OCI-LY3 (cell line): ENCODE results near the gene SH3TC2.

Source experiments
- H2AFZ ChIP-seq: fragments of 200-600, 300-600 bp; shearing (Covaris generic); 2 replicates; pipeline ENCODE4 v1.6.0; 2014; ENCODE audit warnings: antibody characterized with exemption, low read depth, low read length
- H3K27ac ChIP-seq: fragments of 200-600, 300-600 bp; sonication (generic); 2 replicates; pipeline ENCODE4 v1.5.1; 2014; ENCODE audit warnings: mild to moderate bottlenecking, low read length, moderate library complexity, mixed read lengths
- H3K27me3 ChIP-seq: fragments of 200-600, 300-600 bp; sonication (generic); 2 replicates; pipeline ENCODE4 v1.6.1; 2014; ENCODE audit warnings: low read depth, low read length, mixed read lengths
- H3K36me3 ChIP-seq: fragments of 200-600, 300-600 bp; sonication (generic); replicated peaks from 2 replicates; pipeline ENCODE3; 2014; ENCODE audit warnings: low read depth, low read length, mixed read lengths
- H3K4me1 ChIP-seq: fragments of 300-600, 200-600 bp; sonication (generic); 2 replicates; pipeline ENCODE4 v1.6.1; 2014; ENCODE audit warnings: low read length, mixed read lengths
- H3K4me2 ChIP-seq: fragments of 200-600, 300-600 bp; sonication (generic); 2 replicates; pipeline ENCODE4 v1.6.1; 2014; ENCODE audit warnings: low read length, mixed read lengths
- H3K4me3 ChIP-seq: fragments of 300-600, 200-600 bp; sonication (generic); 2 replicates; pipeline ENCODE4 v1.5.1; 2014; ENCODE audit warnings: antibody characterized with exemption, mild to moderate bottlenecking, low read length, moderate library complexity
- H3K79me2 ChIP-seq: fragments of 300-600, 200-600 bp; shearing (Covaris generic); 2 replicates; pipeline ENCODE4 v1.6.1; 2014; ENCODE audit warnings: mild to moderate bottlenecking, low read length, mixed read lengths
- H3K9ac ChIP-seq: fragments of 300-600, 200-600 bp; shearing (Covaris generic); 2 replicates; pipeline ENCODE4 v1.6.0; 2014; ENCODE audit warnings: mild to moderate bottlenecking, low read length, moderate library complexity
- H3K9me3 ChIP-seq: fragments of 200-600, 300-600 bp; shearing (Covaris generic); 2 replicates; pipeline ENCODE4 v1.6.1; 2014; ENCODE audit warnings: low read length, mixed read lengths; ENCODE audit not compliant: insufficient read depth
- H4K20me1 ChIP-seq: fragments of 200-600, 300-600 bp; sonication (generic); 2 replicates; pipeline ENCODE4 v1.6.1; 2016; ENCODE audit warnings: low read length, mixed read lengths; ENCODE audit not compliant: insufficient read depth
- EZH2phosphoT487 ChIP-seq: fragments of 200-600 bp; shearing (Covaris generic); IDR thresholded peaks from 2 replicates; pipeline ENCODE4 v1.6.1; 2018; ENCODE audit warnings: antibody characterized with exemption, mixed run types, low read depth
- TF ChIP-seq, protein P1 (sequence below): fragments of 200-600, 300-600 bp; sonication (generic); IDR thresholded peaks from 2 replicates; pipeline ENCODE4 v1.5.1; 2014; ENCODE audit warnings: antibody characterized with exemption, low read length, low read depth

Gene SH3TC2

DNA sequence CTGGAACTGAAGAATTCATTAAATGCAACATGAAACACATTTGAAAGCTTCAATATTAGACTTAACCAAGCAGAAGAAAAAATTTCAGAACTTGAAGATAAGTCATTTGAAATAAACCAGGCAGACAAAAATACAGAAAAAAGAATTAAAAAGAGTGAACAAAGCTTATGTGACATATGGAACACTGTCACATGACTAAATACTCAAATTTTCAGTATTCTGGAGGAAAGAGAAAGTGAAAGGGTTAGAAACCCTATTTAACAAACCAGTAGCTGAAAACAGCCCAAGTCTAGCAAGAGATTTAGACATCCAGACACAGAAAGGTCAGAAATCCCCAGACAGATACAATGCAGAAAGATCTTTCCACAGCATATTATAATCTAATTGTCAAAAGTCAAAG is 37.1 kb upstream of the SH3TC2 start:
- Histone ChIP-seq H4K20me1 (no peaks in the 10 kb centered on the region), H3K4me3 (no peak overlapping the region), H3K4me2 (no peak overlapping the region), H3K27ac (no peak overlapping the region), H2AFZ (no peak overlapping the region), H3K9me3 (no peaks in the 10 kb centered on the region), H3K36me3 (no peaks in the 10 kb centered on the region), H3K79me2 (no peaks in the 10 kb centered on the region), H3K27me3 (no peaks in the 10 kb centered on the region), H3K9ac (no peak overlapping the region), H3K4me1 (no peaks in the 10 kb centered on the region)
- TF ChIP-seq, protein P1, sequence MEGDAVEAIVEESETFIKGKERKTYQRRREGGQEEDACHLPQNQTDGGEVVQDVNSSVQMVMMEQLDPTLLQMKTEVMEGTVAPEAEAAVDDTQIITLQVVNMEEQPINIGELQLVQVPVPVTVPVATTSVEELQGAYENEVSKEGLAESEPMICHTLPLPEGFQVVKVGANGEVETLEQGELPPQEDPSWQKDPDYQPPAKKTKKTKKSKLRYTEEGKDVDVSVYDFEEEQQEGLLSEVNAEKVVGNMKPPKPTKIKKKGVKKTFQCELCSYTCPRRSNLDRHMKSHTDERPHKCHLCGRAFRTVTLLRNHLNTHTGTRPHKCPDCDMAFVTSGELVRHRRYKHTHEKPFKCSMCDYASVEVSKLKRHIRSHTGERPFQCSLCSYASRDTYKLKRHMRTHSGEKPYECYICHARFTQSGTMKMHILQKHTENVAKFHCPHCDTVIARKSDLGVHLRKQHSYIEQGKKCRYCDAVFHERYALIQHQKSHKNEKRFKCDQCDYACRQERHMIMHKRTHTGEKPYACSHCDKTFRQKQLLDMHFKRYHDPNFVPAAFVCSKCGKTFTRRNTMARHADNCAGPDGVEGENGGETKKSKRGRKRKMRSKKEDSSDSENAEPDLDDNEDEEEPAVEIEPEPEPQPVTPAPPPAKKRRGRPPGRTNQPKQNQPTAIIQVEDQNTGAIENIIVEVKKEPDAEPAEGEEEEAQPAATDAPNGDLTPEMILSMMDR: no peak
- no peak for TF ChIP-seq EZH2phosphoT487

DNA sequence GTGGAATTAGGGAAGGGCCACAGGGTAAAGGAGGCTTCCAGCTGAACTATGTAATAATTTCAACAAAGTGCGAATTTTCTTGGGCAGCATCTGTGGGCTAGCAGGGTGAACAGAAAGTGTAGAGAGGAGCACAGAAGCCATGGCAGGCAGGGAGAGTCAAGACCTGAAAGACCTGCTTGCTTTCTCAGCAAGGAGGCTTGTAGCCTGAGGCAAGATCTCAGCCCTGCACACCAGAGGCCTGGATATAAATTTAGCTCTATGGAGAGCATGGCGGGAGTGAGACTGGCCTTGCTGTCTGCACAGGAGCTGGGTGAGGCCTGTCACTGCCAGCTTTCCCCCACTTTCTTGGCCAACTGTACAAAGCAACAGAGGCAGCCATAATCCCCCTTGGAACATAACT is 32.1 kb upstream of the SH3TC2 start:
- no peaks in the 10 kb centered on the region for H3K36me3 ChIP-seq
- H3K4me3 ChIP-seq: no peak overlapping the region
- TF ChIP-seq EZH2phosphoT487: no peak
- TF ChIP-seq, protein P1: no peak
- no peak overlapping the region for H2AFZ ChIP-seq
- no peaks in the 10 kb centered on the region for H3K4me1 ChIP-seq
- H3K4me2 ChIP-seq: no peak overlapping the region
- H3K9me3 ChIP-seq: no peaks in the 10 kb centered on the region
- H3K27me3 ChIP-seq: no peaks in the 10 kb centered on the region
- no peak overlapping the region for H3K27ac ChIP-seq
- no peaks in the 10 kb centered on the region for H4K20me1 ChIP-seq
- H3K9ac ChIP-seq: no peak overlapping the region
- H3K79me2 ChIP-seq: no peaks in the 10 kb centered on the region

DNA sequence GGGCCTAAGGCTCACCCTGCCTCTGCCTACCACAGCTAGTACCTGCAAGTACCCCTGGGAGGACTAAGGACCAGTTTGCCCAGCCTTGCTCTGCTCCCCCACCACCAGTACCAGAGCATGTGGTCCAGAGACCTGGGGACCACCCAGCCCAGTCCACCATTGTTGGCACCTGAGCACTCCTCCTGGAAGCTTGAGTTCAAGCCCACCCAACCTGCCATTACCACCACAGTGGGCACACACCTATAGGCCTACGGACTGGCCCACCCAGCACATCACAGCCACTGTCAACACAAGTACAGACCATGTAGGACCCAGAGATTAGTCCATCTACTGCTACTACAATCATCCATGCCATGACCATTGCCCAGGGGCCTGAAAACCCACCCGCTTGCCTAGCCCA is 30.8 kb upstream of the SH3TC2 start:
- Histone ChIP-seq H2AFZ (no peak overlapping the region), H3K4me3 (no peak overlapping the region), H3K79me2 (no peaks in the 10 kb centered on the region), H3K27me3 (no peaks in the 10 kb centered on the region), H3K27ac (no peak overlapping the region), H3K4me1 (no peaks in the 10 kb centered on the region), H4K20me1 (no peaks in the 10 kb centered on the region), H3K9ac (no peak overlapping the region), H3K36me3 (no peaks in the 10 kb centered on the region), H3K4me2 (no peak overlapping the region), H3K9me3 (no peaks in the 10 kb centered on the region)
- TF ChIP-seq, protein P1: no peak
- TF ChIP-seq EZH2phosphoT487: no peak

DNA sequence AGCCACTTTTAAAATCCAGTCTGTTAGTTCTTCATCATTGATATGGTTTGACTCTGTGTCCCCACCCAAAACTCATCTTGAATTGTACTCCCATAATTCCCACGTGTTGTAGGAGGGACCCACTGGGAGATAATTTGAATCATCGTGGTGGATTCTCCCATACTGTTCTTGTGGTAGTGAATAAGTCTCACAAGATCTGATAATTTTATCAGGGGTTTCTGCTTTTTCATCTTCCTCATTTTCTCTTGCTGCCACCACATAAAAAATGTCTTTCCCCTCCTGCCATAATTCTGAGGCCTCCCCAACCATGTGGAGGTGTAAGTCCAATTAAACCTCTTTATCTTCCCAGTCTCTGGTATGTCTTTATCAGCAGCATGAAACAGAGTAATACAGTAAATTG is 26.9 kb upstream of the SH3TC2 start:
- no peaks in the 10 kb centered on the region for H4K20me1 ChIP-seq
- TF ChIP-seq, protein P1: no peak
- H3K9ac ChIP-seq: no peak overlapping the region
- no peaks in the 10 kb centered on the region for H3K36me3 ChIP-seq
- no peak overlapping the region for H3K4me3 ChIP-seq
- H3K79me2 ChIP-seq: no peaks in the 10 kb centered on the region
- no peak overlapping the region for H3K4me2 ChIP-seq
- H3K27ac ChIP-seq: no peak overlapping the region
- H2AFZ ChIP-seq: no peak overlapping the region
- H3K4me1 ChIP-seq: no peaks in the 10 kb centered on the region
- no peaks in the 10 kb centered on the region for H3K9me3 ChIP-seq
- no peaks in the 10 kb centered on the region for H3K27me3 ChIP-seq
